Neural crest cell (in vitro differentiated cells): ENCODE results near the gene GGT6. TPM values are rescaled to one million over a fixed set of nuclear protein-coding genes. Genes with fewer than 3 reads are reported as not detected.

Experiments used
- DNase-seq: peaks from one replicate; pipeline ENCODE4 v3.0.0; 2021; ENCODE audit warnings: low read depth, mixed read lengths, low spot score
- H3K27ac Mint-ChIP-seq: one replicate; pipeline ENCODE4 v1.8.0; 2021; ENCODE audit warnings: mild to moderate bottlenecking, mixed read lengths; ENCODE audit not compliant: unreplicated experiment
- H3K27me3 Mint-ChIP-seq: 2 replicates; pipeline ENCODE4 v1.8.0; 2021; ENCODE audit warnings: low read depth, mild to moderate bottlenecking, mixed read lengths
- H3K36me3 Mint-ChIP-seq: 2 replicates; pipeline ENCODE4 v1.8.0; 2021; ENCODE audit warnings: low read depth, mild to moderate bottlenecking, mixed read lengths
- H3K4me1 Mint-ChIP-seq: 2 replicates; pipeline ENCODE4 v1.8.0; 2021; ENCODE audit warnings: mixed read lengths
- H3K4me3 Mint-ChIP-seq: one replicate; pipeline ENCODE4 v1.8.0; 2021; ENCODE audit warnings: mild to moderate bottlenecking, mixed read lengths
- H3K9me3 Mint-ChIP-seq: 2 replicates; pipeline ENCODE4 v1.8.0; 2021; ENCODE audit warnings: mixed read lengths
- CTCF ChIP-seq: fragments of 200-600 bp; sonication (generic); conservative IDR thresholded peaks from 2 replicates; pipeline ENCODE4 v1.5.0; 2021; ENCODE audit warnings: antibody characterized with exemption, mild to moderate bottlenecking
- total RNA-seq: library from RNA; stranded (reverse); gene quantifications from 2 replicates; pipeline ENCODE4 v1.2.1, GENCODE V29; 2021

The GGT6 gene
- total RNA-seq, 1 donor from 2014 or later = not detected

- TF ChIP-seq CTCF = no peak
- Mint-ChIP-seq H3K4me3 (no peak overlapping the region), H3K9me3 (no peaks in the 10 kb centered on the region), H3K27me3 (no peaks in the 10 kb centered on the region), H3K36me3 (no peaks in the 10 kb centered on the region), H3K4me1 (peaks cover 3% of the 10 kb centered on the region), H3K27ac (no peak overlapping the region)
- DNase-seq = no peak
Observed at GRCh38 chr17:4513113-4514032, 47.0 kb downstream of the GGT6 start.

GRCh38 chr17:4512156-4513112, 47.9 kb downstream of the GGT6 start:
- Mint-ChIP-seq H3K27me3 (no peaks in the 10 kb centered on the region), H3K36me3 (no peaks in the 10 kb centered on the region), H3K4me1 (no peaks in the 10 kb centered on the region), H3K9me3 (no peaks in the 10 kb centered on the region), H3K27ac (peak overlapping the region; percentile 67), H3K4me3 (no peak overlapping the region)
- TF ChIP-seq CTCF = no peak
- no peak for DNase-seq

GRCh38 chr17:4511199-4511932, 49.0 kb downstream of the GGT6 start:
- Mint-ChIP-seq H3K4me3 (no peak overlapping the region), H3K36me3 (no peaks in the 10 kb centered on the region), H3K27me3 (no peaks in the 10 kb centered on the region), H3K27ac (no peak overlapping the region), H3K4me1 (no peaks in the 10 kb centered on the region), H3K9me3 (no peaks in the 10 kb centered on the region)
- DNase-seq = no peak
- no peak for TF ChIP-seq CTCF

- DNase-seq = no peak
- Mint-ChIP-seq H3K27ac (no peak overlapping the region), H3K9me3 (no peaks in the 10 kb centered on the region), H3K27me3 (no peaks in the 10 kb centered on the region), H3K4me1 (no peaks in the 10 kb centered on the region), H3K4me3 (no peak overlapping the region), H3K36me3 (no peaks in the 10 kb centered on the region)
- TF ChIP-seq CTCF = no peak
Observed at GRCh38 chr17:4510618-4510941, 49.8 kb downstream of the GGT6 start.
